Erythroblast (primary cell): Measurements from ENCODE around the gene GRIN3B.

Source experiments
- DNase-seq, 2 experiments: peaks; one replicate each; lab custom pipeline; 2025; lab: John Stamatoyannopoulos, UW
- GATA1 ChIP-seq: IDR thresholded peaks from 2 replicates; pipeline ENCODE4 v1.6.1; 2011; ENCODE audit warnings: low read depth, mild to moderate bottlenecking, control low read depth, low read length, moderate library complexity
- POLR2A ChIP-seq: IDR thresholded peaks from 2 replicates; pipeline ENCODE4 v1.6.1; 2011; ENCODE audit warnings: mild to moderate bottlenecking, low read length

Gene GRIN3B

DNA sequence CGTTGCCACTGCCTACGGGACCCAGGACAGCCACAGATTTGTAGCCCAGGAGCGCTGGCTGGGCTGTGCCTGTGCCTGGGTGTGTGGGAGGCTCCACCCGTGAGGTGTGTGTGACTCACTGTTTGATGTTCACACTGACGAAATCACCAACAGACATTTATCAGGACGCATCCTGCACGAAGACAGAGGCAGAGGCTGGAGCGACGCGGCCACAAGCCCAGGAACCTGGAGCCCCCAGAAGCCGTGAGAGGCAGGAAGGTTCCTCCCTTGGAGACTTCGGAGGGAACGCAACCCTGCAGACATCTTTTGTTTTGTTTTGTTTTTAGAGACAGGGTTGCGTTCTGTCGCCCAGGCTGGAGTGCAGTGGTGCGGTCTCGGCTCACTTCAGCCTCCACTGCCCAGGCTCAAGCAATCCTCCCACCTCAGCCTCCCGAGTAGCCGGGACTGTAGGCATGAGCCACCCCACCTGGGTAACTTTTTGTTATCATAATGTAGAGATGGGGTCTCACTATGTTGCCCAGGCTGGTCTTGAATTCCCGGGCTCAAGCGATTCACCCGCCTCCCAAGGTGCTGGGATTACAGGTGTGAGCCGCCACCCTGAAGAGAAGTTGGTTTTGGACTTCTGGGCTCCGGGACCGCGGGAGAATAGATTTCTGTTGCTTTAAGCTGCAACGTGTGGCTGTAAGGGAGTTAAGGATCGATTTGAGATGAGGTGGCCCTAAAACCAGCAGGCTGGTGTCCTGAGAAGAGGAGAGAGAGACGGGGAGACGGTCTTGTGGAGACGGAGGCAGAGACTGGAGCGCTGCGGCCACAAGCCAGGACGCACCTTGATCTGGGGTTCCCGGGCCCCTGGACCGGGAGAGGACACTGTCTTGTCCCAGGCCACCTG is 41.0 kb upstream of the GRIN3B start:
- DNase-seq: peak in 1 of 2 experiments; percentile 53
- no peak for TF ChIP-seq POLR2A
- no peak for TF ChIP-seq GATA1

DNA sequence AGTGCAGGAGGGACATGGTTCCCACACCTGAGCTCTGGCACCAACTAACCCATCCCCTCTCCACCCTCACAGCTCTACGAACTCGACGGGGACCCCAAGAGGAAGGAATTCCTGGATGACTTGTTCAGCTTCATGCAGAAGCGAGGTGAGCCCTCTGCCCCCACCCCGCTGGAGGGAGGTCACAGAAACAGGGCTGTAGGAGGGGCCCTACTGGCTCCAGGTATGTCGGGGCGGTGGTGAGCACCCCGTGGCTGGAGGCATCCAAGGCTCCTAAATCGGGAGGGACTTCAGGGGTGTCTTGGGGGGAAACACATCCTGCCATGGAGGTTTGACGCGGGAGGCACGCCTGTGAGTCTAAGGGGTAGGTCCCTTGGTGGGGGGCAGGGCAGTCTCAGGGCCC is 40.2 kb upstream of the GRIN3B start:
- DNase-seq: no peak
- TF ChIP-seq POLR2A: no peak
- TF ChIP-seq GATA1: no peak

DNA sequence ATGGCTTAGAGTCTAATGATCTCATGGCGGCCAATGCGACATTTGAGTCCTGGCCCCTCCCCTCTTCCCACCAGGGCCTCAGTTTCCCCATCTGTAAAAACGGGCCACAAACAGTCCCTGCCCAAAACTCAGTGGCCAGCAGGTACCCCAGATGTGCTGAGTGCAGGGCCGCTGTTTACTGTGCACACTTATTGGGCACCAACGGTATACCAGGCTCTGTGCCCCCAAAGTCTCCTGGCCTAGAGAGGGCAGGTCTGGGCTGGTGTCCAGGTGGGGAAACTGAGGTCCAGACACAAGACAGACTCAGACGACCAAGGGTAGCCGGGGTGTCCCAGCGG is 39.6 kb upstream of the GRIN3B start:
- TF ChIP-seq GATA1 (no peak), POLR2A (no peak)
- no peak for DNase-seq

- DNase-seq: peak; percentile 92 to 95
- TF ChIP-seq GATA1: no peak
These were observed 38.2 kb upstream of the GRIN3B start for GRCh38 chr19:961866-962620.

DNA sequence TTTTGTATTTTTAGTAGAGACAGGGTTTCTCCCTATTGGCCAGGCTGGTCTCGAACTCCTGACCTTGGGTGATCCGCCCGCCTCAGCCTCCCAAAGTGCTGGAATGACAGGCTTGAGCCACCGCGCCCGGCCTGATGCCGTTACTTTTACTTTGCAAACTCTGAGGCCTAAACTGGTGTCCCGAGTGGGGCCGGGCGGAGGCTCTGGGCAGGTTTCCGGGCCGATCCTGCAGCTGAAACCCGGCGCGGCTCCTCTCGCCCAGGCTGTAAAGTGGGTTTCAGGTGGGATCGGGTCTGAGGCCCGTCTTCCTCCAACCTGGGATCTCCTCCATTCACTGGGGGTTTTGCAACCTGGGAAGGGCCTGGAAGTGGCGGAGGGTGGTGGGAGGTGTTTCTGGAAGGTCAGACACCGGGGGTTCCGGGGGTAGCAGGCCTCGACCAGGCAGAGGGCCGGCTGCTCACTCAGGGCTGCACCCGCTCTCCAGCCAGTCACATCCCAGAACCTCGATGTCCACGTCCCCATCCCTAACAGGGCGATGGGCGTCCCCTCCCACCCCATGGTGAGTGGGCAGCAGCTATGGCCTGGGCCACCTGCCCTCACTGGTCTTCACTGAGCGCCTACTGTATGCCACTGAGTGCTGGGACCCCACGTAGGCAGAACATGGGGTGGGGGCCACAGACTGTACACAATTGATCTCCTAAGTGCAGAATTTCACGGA is 37.4 kb upstream of the GRIN3B start:
- TF ChIP-seq POLR2A (no peak), GATA1 (no peak)
- no peak for DNase-seq

GRCh38 chr19:963486-963951 is 36.7 kb upstream of the GRIN3B start:
- DNase-seq: no peak
- TF ChIP-seq POLR2A: no peak

DNA sequence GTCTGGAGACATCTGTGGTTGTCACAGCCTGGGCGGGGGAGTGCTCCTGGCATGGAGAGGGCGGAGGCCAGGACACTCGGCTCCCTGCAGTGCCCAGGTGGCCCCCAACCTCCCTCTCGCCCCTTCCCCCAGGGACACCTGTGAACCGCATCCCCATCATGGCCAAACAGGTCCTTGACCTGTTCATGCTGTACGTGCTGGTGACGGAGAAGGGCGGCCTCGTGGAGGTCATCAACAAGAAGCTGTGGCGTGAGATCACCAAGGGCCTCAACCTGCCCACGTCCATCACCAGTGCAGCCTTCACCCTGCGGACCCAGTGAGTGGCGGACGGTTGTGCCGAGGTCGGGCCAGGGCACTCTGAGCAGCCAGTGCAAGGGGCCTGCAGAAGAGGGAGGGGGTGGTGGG is 36.1 kb upstream of the GRIN3B start:
- DNase-seq: no peak
- no peak for TF ChIP-seq POLR2A
- TF ChIP-seq GATA1: no peak

- DNase-seq: peak in 1 of 2 experiments; percentile 61
- TF ChIP-seq GATA1 (no peak), POLR2A (no peak)
These were observed 35.2 kb upstream of the GRIN3B start for GRCh38 chr19:964761-965694.

DNA sequence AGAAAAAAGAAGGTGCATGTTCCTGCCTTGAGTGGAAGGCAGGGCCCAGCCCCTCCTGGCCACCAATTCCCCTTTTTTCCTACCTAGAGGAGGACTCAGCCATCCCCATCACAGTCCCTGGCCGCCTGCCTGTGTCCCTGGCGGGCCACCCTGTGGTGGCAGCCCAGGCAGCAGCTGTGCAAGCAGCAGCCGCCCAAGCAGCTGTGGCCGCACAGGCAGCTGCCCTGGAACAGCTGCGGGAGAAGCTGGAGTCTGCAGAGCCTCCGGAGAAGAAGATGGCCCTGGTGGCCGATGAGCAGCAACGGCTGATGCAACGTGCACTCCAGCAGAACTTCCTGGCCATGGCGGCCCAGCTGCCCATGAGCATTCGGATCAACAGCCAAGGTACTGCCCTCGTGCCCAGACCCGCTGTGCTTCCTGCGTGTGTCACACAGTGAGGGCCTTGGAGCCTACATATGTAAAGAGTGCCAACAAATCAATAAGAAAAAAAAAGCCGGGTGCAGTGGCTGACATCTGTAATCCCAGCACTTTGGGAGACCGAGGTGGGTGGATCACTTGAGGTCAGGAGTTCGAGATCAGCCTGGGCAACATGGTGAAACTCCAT is 33.6 kb upstream of the GRIN3B start:
- TF ChIP-seq POLR2A: no peak
- no peak for TF ChIP-seq GATA1

DNA sequence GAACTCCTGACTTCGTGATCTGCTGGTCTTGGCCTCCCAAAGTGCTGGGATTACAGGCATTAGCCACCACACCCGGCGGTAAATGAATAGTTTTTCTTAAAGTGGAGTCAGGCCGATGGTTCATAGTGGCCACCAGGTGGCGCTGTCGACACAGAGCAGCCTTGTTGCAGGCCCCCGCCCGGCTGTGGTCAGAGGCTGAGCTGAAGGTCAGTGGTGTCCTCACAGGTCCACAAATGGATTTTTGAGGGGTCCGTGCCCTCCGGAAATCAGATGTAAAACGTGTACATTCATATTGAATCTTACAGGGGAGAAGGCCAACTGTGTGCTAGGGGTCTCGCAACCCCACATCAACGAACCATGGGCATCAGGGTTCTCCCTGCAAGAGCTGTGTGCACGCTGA is 29.5 kb upstream of the GRIN3B start:
- peak; percentile 68 to 72 for DNase-seq
- TF ChIP-seq GATA1 (no peak), POLR2A (no peak)

More for the DNA sequence above, 33.6 kb upstream of the GRIN3B start:
- DNase-seq: peak in 1 of 2 experiments; percentile 32

- no peak for DNase-seq
- TF ChIP-seq GATA1 (no peak), POLR2A (no peak)
These were observed 28.4 kb upstream of the GRIN3B start for GRCh38 chr19:971795-972194.

DNA sequence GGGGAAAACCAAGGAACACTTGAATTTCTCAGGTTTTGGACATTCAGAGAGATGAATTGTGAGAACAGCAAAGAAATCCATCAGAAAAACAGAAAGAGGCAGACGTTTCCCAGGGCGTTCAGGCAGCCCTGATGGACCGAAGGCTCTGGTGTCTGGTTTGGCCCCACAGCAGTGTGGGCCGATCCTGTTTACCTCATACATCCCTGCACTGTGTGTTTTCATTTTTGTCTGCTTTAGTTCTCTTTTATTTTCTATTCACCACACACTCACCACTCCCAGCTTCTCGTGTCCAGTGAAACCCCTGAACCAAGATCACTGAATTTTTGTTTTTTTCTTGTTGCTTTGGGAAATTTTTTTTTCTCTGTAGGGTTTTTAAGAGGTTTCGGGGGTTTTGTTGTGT is 27.9 kb upstream of the GRIN3B start:
- TF ChIP-seq GATA1: no peak
- no peak for TF ChIP-seq POLR2A
- DNase-seq: no peak

DNA sequence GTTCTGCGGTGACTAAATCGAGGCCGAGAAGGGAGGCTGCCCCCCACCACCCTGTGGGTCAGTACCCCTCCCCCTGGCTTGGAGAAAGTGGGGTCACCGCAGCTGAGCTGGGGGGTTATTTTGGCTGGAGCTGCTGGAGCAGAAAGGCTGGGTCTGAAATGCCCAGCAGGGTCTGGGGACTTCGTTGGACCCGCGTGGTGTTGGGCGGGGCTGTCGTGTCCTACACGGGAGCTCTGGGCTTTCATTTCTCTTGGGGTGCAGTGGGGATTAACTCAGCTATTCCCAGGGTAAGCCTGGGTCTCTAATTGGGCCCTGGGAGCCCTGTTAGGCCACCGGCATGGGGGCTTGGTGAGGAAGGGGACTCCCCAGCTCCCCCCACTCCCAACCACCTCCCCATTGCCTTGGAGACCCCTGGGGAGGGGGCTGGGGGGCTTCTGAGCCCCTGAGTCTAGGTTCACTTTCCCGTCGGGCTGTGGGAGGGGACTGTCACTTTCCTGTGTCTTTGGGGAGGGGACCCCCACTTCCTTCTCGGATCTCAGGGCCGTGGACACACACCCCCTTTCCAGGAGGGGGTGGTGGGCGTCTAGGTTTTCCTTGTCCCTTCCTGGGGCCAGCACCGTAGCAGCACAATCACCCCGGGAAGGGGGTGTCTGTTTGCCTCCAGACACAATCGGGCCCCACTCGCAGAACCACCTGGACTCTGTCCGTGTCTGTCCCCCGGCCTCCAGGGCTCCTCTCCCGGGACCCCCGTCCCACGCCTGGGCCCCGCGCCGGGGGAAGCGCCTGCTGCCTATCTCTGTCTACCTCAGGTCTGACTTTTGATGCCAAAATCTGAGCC is 26.3 kb upstream of the GRIN3B start:
- no peak for DNase-seq
- TF ChIP-seq POLR2A: no peak
- TF ChIP-seq GATA1: no peak
